Epithelial cell of esophagus (primary cell): ENCODE measurements around the gene RAB26.

Experiments used
- DNase-seq: peaks from one replicate; pipeline ENCODE4 v3.0.0; 2010; ENCODE audit warnings: low read depth
- H3K4me3 ChIP-seq: 2 replicates; pipeline ENCODE4 v1.5.1; 2011; ENCODE audit warnings: mild to moderate bottlenecking, low read length, control low read depth
- TF ChIP-seq, protein P1 (sequence below): IDR thresholded peaks from 2 replicates; pipeline ENCODE4 v1.5.1; 2011; ENCODE audit warnings: low read depth, mild to moderate bottlenecking, low read length, control low read depth, inconsistent platforms; ENCODE audit not compliant: insufficient read depth; ENCODE audit errors: missing control alignments

Gene RAB26

DNA sequence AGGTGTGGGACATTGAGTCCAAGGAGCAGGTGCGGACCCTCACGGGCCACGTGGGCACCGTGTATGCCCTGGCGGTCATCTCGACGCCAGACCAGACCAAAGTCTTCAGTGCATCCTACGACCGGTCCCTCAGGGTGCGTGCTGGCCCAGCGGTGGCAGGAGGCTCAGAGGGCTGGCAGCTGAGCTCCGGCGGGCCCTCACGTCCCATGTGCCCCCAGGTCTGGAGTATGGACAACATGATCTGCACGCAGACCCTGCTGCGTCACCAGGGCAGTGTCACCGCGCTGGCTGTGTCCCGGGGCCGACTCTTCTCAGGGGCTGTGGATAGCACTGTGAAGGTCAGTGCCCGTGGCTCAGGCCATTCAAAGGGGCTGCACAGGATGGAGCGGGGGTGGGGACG, 27.6 kb downstream of the RAB26 start:
- DNase-seq = no peak
- no peak overlapping the region for H3K4me3 ChIP-seq
- TF ChIP-seq, protein P1, sequence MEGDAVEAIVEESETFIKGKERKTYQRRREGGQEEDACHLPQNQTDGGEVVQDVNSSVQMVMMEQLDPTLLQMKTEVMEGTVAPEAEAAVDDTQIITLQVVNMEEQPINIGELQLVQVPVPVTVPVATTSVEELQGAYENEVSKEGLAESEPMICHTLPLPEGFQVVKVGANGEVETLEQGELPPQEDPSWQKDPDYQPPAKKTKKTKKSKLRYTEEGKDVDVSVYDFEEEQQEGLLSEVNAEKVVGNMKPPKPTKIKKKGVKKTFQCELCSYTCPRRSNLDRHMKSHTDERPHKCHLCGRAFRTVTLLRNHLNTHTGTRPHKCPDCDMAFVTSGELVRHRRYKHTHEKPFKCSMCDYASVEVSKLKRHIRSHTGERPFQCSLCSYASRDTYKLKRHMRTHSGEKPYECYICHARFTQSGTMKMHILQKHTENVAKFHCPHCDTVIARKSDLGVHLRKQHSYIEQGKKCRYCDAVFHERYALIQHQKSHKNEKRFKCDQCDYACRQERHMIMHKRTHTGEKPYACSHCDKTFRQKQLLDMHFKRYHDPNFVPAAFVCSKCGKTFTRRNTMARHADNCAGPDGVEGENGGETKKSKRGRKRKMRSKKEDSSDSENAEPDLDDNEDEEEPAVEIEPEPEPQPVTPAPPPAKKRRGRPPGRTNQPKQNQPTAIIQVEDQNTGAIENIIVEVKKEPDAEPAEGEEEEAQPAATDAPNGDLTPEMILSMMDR = no peak

DNA sequence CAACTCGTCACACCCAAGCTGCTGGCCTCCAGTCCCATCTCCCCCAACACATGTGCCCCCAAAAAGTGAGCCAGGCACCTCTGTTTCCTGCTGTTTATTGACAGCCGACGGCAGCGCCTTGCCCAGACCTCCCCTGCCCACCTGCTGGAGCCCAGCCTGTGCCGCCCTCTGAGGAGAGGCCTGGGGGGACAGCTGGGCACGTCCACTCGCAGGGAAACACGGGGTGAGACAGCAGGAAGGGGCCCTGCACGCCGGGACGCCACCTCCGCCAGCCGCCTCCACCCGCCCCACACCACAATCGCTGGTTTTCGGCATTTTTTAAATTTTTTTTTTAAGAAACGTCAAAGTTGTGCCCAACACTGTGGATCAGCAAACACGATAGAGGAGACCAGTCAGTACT, 28.7 kb downstream of the RAB26 start:
- DNase-seq = no peak
- TF ChIP-seq, protein P1 = no peak
- no peak overlapping the region for H3K4me3 ChIP-seq

DNA sequence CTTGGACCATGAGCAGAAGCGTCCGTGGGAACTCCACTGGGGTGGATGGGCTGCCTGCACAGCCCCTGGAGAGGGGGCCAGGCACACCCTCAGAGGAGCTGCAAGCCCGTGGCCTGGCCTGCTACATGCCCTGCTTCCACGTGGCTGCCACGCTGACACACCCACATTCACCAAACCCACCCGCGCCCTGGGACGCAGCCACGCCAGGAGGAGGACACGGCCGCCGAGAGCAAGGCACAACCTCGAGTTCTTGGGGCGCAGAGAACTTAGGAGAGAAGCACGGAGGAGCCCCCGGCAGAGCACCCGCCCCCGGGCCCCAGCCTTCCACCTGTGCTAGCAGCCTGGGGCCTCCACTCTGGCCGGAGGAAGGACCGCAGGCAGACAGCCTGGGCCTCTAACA, 29.1 kb downstream of the RAB26 start:
- TF ChIP-seq, protein P1 = no peak
- no peak overlapping the region for H3K4me3 ChIP-seq
- DNase-seq = no peak

DNA sequence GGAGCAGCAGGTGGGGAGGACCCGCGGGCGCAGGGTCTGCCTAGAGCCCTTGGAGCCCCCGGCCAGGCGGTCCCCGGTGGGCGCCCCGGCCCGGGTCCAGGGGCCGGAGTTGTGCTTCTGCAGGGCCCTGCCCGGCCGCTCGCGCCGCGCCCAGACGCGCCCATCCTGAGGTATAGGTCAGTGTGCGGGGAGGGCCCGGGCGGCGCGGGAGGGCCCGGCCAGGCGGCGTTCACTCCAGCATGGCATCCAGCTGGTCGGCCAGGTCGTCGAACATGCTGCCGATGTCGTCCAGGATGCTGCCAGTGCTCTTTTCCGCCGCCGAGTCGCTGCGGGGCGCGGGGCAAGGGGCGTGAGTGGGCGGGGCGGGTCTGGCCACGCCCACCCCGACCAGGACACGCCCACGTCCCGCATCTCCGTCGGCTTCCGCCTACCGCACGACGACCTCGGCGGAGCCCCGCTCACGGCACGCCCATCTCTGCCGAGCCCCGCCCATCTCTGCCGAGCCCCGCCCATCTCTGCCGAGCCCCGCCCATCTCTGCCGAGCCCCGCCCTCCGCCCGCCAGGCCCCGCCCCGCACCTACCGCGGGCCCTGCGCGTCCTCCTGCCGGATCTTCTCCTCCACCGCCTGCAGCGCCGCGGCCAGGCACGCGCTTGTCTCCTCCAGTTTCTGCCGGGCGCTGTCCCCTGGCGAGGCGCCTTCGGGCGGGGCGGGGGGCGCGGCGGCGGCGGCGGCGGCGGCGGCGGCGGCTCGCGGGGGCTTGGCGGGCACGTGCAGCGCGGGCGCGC, 30.1 kb downstream of the RAB26 start:
- no peak overlapping the region for H3K4me3 ChIP-seq
- TF ChIP-seq, protein P1 = no peak
- DNase-seq = peak; percentile 53

DNA sequence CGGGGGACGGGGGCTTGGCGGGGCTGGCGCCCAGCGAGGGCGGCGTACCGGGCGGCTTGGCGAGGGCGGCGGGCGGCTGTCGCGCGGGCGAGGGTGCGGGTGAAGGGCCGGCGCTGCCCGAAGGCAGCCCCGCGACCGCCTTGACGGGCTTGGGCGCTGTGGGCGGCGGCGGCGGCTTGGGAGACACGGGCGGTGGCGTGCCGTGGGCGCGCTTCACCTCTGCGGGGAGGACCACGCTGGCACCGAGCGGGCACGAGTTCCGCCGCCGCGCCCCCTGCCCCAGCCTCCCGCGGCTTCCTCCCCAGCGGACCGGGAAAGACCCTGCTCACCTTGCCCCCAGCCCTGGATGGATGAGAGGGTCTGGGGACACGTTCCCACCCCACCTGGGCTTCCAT, 30.7 kb downstream of the RAB26 start:
- DNase-seq = no peak
- no peak overlapping the region for H3K4me3 ChIP-seq
- TF ChIP-seq, protein P1 = no peak

DNA sequence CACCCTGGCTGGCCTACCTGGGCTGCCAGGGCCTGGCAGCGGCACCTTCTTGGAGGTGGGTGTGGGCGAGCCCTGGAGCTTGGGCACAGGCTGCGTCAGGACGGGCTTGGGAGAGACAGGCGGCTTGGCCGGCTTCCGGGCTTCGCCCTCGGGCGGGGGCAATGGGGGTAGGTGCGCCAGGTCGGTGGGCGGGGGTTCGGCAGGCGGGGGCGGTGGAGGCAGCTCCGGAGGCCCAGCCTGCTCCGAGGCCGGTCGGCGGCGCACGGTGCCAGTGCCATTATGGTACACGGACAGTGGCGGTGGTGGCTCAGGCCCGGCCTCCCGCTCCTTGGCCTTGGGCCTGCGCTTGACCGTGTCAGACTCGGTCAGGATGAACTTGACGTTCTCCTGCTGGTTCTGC, 31.2 kb downstream of the RAB26 start:
- no peak for DNase-seq

More for the DNA sequence above, 31.2 kb downstream of the RAB26 start:
- TF ChIP-seq, protein P1 = no peak
- H3K4me3 ChIP-seq = no peak overlapping the region
